Mammary epithelial cell (primary cell): ENCODE results near the gene EVL.

Source experiments
- EZH2 ChIP-seq: IDR thresholded peaks from 2 replicates; pipeline ENCODE4 v1.6.1; 2012; ENCODE audit warnings: low read length, inconsistent platforms, borderline replicate concordance
- TF ChIP-seq, protein P1 (sequence below), 2 donors: IDR thresholded peaks in 1 of 2; conservative IDR thresholded peaks in 1 of 2; 2 replicates each; pipeline ENCODE4 v1.5.1; 2011 to 2012; ENCODE audit warnings: inconsistent platforms in 2 of 2, low read length in 2 of 2, mild to moderate bottlenecking in 2 of 2, control low read depth in 1 of 2, low read depth in 1 of 2; ENCODE audit not compliant: insufficient read depth in 1 of 2; ENCODE audit errors: extremely low read depth in 1 of 2

DNA sequence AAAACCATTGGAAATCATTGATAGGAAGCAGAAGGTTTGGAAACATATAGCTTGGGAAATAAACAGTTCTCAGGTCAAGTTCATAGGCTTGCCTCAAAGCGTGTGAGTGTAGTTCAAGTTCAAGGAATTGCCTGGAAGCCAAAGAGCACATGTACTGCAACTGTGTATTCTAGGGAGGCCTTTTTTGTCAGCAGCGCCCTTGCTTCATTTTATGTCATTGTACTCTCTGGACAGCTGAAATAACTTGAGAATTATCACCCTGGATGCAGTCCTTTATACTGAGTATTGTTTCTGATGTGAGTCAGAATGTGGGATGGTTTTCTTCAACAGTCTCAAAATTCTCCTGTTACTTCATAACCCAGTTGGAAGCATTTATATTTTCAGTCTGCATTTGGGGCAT, 16.0 kb upstream of the EVL start:
- TF ChIP-seq, protein P1, sequence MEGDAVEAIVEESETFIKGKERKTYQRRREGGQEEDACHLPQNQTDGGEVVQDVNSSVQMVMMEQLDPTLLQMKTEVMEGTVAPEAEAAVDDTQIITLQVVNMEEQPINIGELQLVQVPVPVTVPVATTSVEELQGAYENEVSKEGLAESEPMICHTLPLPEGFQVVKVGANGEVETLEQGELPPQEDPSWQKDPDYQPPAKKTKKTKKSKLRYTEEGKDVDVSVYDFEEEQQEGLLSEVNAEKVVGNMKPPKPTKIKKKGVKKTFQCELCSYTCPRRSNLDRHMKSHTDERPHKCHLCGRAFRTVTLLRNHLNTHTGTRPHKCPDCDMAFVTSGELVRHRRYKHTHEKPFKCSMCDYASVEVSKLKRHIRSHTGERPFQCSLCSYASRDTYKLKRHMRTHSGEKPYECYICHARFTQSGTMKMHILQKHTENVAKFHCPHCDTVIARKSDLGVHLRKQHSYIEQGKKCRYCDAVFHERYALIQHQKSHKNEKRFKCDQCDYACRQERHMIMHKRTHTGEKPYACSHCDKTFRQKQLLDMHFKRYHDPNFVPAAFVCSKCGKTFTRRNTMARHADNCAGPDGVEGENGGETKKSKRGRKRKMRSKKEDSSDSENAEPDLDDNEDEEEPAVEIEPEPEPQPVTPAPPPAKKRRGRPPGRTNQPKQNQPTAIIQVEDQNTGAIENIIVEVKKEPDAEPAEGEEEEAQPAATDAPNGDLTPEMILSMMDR (conservative IDR thresholded peaks at IDR 0.05 in 1 of 2, IDR thresholded peaks at IDR 0.05 in 1 of 2; ENCODE audit: extremely low read depth in 1 of 2, insufficient read depth in 1 of 2, low read depth in 1 of 2, low read length in 2 of 2), result no peak
- no peak for TF ChIP-seq EZH2
